Measurements from ENCODE around the gene SMYD4. TPM values are rescaled to one million over a fixed set of nuclear protein-coding genes. Genes with fewer than 3 reads are reported as not detected.

Gene SMYD4
- total RNA-seq, 1 donor from 2014 or later: 7.8 TPM

- no peaks in the 10 kb centered on the region for H3K27me3 ChIP-seq (ENCODE audit: control insufficient read depth, insufficient read depth, low read length)
- no peak for DNase-seq (ENCODE audit: low read depth)
- no peak for TF ChIP-seq CTCF (IDR thresholded peaks at IDR 0.05; ENCODE audit: insufficient read depth, low read length, poor library complexity, severe bottlenecking)
- no peaks in the 10 kb centered on the region for H3K36me3 ChIP-seq (ENCODE audit: control insufficient read depth, insufficient read depth, low read length)
- H3K4me3 ChIP-seq (ENCODE audit: low read depth, low read length): no peak overlapping the region
These were observed 92.0 kb downstream of the SMYD4 start for GRCh38 chr17:1737531-1738291.

- no peak for TF ChIP-seq CTCF (IDR thresholded peaks at IDR 0.05; ENCODE audit: insufficient read depth, low read length, poor library complexity, severe bottlenecking)
- DNase-seq (ENCODE audit: low read depth): no peak
These were observed 93.1 kb downstream of the SMYD4 start for GRCh38 chr17:1736348-1737281.

GRCh38 chr17:1735834-1736347, 93.8 kb downstream of the SMYD4 start:
- DNase-seq (ENCODE audit: low read depth): no peak
- Histone ChIP-seq H3K27me3 (ENCODE audit: control insufficient read depth, insufficient read depth, low read length) (no peaks in the 10 kb centered on the region), H3K4me3 (ENCODE audit: low read depth, low read length) (no peak overlapping the region), H3K36me3 (ENCODE audit: control insufficient read depth, insufficient read depth, low read length) (no peaks in the 10 kb centered on the region)
- TF ChIP-seq CTCF (IDR thresholded peaks at IDR 0.05; ENCODE audit: insufficient read depth, low read length, poor library complexity, severe bottlenecking): no peak

More at GRCh38 chr17:1736348-1737281, 93.1 kb downstream of the SMYD4 start:
- Histone ChIP-seq H3K36me3 (ENCODE audit: control insufficient read depth, insufficient read depth, low read length) (no peaks in the 10 kb centered on the region), H3K4me3 (ENCODE audit: low read depth, low read length) (no peak overlapping the region), H3K27me3 (ENCODE audit: control insufficient read depth, insufficient read depth, low read length) (no peaks in the 10 kb centered on the region)

GRCh38 chr17:1735418-1735817, 94.3 kb downstream of the SMYD4 start:
- no peak overlapping the region for H3K4me3 ChIP-seq (ENCODE audit: low read depth, low read length)
- no peaks in the 10 kb centered on the region for H3K27me3 ChIP-seq (ENCODE audit: control insufficient read depth, insufficient read depth, low read length)
- no peak for DNase-seq (ENCODE audit: low read depth)
- no peak for TF ChIP-seq CTCF (IDR thresholded peaks at IDR 0.05; ENCODE audit: insufficient read depth, low read length, poor library complexity, severe bottlenecking)
- H3K36me3 ChIP-seq (ENCODE audit: control insufficient read depth, insufficient read depth, low read length): no peaks in the 10 kb centered on the region

GRCh38 chr17:1733759-1734158, 95.9 kb downstream of the SMYD4 start:
- TF ChIP-seq CTCF (IDR thresholded peaks at IDR 0.05; ENCODE audit: insufficient read depth, low read length, poor library complexity, severe bottlenecking): no peak
- no peak for DNase-seq (ENCODE audit: low read depth)
- Histone ChIP-seq H3K36me3 (ENCODE audit: control insufficient read depth, insufficient read depth, low read length) (no peaks in the 10 kb centered on the region), H3K27me3 (ENCODE audit: control insufficient read depth, insufficient read depth, low read length) (no peaks in the 10 kb centered on the region), H3K4me3 (ENCODE audit: low read depth, low read length) (no peak overlapping the region)
